Pons (tissue), 1 donor: ENCODE data around the gene SIPA1L2.
A peak's percentile ranks its signal among the peaks of the same experiment; 100 is the strongest.

Experiments used
- DNase-seq: peaks from one replicate; pipeline ENCODE4 v3.0.0-alpha.2; 2016; ENCODE audit warnings: low spot score

SIPA1L2 gene

GRCh38 chr1:232589111-232589811, 40.7 kb downstream of the SIPA1L2 start:
- no peak for DNase-seq

DNA sequence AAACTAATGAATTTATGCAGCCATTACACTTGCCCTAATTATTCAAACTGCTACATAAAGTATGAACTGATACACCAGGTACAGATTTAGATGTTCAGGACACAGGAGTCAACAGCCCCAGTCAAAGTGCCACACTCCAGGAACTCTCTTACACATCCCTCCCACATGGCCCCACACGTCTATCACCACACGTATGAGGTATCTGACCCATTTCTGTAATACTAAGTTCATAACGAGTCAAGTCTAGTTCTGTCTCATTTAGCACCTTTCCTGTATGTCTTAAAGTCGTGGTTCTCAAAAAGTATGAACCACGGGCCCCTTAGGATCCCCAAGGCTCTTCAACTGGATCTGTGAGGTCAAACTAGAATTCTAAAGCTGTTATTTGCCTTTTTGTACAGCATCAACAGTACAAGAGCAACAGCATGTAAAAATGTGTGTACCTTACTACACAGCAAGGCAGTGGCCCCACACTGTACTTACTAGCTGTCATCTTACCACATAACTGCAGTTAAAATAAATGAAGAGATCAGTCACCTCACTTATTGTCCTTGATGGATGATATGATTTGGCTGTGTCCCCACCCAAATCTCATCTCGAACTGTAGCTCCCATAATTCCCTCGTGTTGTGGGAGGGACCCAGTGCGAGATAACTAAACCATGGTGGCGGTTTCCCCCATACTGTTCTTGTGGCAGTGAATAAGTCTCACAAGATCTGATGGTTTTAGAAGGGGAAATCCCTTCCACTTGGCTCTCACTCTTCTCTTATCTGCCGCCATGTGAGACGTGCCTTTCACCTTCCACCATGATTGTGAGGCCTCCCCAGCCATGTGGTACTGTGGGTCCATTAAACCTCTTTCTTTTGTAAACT, 42.6 kb downstream of the SIPA1L2 start:
- DNase-seq, result no peak

GRCh38 chr1:232586679-232587078, 43.3 kb downstream of the SIPA1L2 start:
- peak; percentile 72 for DNase-seq

DNA sequence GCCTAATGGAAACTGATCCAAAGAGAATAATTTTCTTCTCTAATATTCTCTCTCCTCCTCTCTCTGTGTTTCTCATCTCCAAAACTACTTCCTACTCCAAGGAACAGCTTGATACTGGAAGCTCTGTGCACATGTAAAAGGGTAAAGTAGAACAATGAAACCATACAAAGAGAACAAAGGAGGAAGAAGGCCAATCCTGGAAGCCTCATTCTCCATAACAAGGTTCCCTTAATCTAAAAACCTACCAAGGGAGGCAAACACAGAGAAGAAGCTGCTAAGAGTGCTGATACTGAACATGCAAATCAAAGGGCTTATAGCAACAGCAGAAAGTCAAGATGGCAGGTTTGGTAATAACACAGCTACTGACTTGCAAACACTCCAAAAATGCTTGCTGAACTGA, 44.4 kb downstream of the SIPA1L2 start:
- peak; percentile 71 for DNase-seq

GRCh38 chr1:232581932-232582331, 48.0 kb downstream of the SIPA1L2 start:
- DNase-seq, result no peak
